ENCODE data around the gene AMBRA1. TPM values are rescaled to one million over a fixed set of nuclear protein-coding genes. Genes with fewer than 3 reads are reported as not detected.

AMBRA1 gene
- total and polyA plus RNA-seq, 2 of the 8 experiments (the other 6 are each of a cell fraction or from before 2014, with no cell fraction given) = 14.2 to 37.4 TPM

DNA sequence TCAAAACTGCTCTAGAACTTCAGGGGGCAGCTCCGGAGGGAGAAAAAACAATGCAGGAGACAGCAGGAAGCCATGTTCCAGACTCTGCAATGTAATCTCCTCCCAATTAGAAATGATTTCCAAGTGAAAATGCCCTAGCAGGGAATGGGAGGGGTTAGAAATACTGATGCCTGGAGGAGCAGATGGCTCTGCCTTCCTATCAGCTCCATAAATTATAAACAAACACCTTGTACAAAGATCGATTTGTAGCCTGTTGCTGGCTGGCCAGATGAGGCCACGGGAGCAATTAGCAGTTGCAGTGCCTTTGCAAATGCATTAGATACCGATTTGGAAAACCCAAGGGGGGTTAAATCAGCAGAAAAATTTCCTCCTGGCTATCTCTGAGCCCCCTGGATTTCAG lies 155.6 kb downstream of the AMBRA1 start:
- H3K4me2 ChIP-seq (ENCODE audit: insufficient read depth in 1 of 2, low read depth in 2 of 2, low read length in 2 of 2) = no peak overlapping the region
- FAIRE-seq = no peak
- TF ChIP-seq GABPA (IDR thresholded peaks at IDR 0.05; ENCODE audit: borderline replicate concordance, insufficient read depth, low read length) = no peak
- TF ChIP-seq CTBP2 (IDR thresholded peaks at IDR 0.05; ENCODE audit: borderline replicate concordance, insufficient read depth, insufficient read length, low read length) = no peak
- TF ChIP-seq JUN (IDR thresholded peaks at IDR 0.05; ENCODE audit: low read depth, low read length) = no peak
- no peak for TF ChIP-seq SIRT6 (IDR thresholded peaks at IDR 0.05; ENCODE audit: low read length)
- no peak for TF ChIP-seq PHF8 (conservative IDR thresholded peaks at IDR 0.05; ENCODE audit: low read depth, low read length)
- no peak for TF ChIP-seq EZH2 (IDR thresholded peaks at IDR 0.05; ENCODE audit: low read depth, low read length, severe bottlenecking)
- TF ChIP-seq KDM1A (IDR thresholded peaks at IDR 0.05; ENCODE audit: borderline replicate concordance, low read length) = no peak

More for the DNA sequence above, 155.6 kb downstream of the AMBRA1 start:
- Histone ChIP-seq H4K91ac (replicated peaks; ENCODE audit: insufficient read length, low read length) (no peak overlapping the region), H2BK120ac (replicated peaks; ENCODE audit: low read depth, low read length) (no peak overlapping the region), H4K20me1 (replicated peaks in 1 of 2; ENCODE audit: control insufficient read depth in 1 of 2, insufficient read depth in 2 of 2, low read length in 2 of 2) (peaks cover 3 to 5% of the 10 kb centered on the region in 2 experiments), H2AK5ac (ENCODE audit: low read depth, low read length) (no peak overlapping the region), H3K79me2 (ENCODE audit: control insufficient read depth in 1 of 2, insufficient read depth in 2 of 2, low read length in 2 of 2) (no peaks in the 10 kb centered on the region), H2BK12ac (ENCODE audit: low read depth, low read length) (no peak overlapping the region), H2BK20ac (ENCODE audit: low read length) (no peak overlapping the region), H3K56ac (replicated peaks; ENCODE audit: insufficient read length, low read depth, low read length) (no peak overlapping the region), H4K8ac (ENCODE audit: extremely low read depth, insufficient read depth, low read length) (no peak overlapping the region), H2BK15ac (ENCODE audit: low read length) (no peak overlapping the region), H3K9me3 (ENCODE audit: insufficient read depth in 2 of 2, low read depth in 1 of 2, low read length in 1 of 2) (no peaks in the 10 kb centered on the region), H3K23ac (ENCODE audit: insufficient read length) (no peak overlapping the region), H2BK5ac (ENCODE audit: low read depth, low read length) (no peak overlapping the region), H3K36me3 (ENCODE audit: control insufficient read depth in 2 of 4, insufficient read depth in 4 of 4, low read length in 3 of 4) (peaks cover 0 to 23% (median 1%) of the 10 kb centered on the region in 4 experiments; a peak in 3 of 8 replicates), H3K4ac (replicated peaks; ENCODE audit: insufficient read length, low read depth, low read length) (no peak overlapping the region), H3K9ac (replicated peaks in 1 of 4; ENCODE audit: extremely low read depth in 1 of 4, low read depth in 3 of 4, low read length in 3 of 4) (no peak overlapping the region; a peak in 1 of 7 replicates), H3K18ac (ENCODE audit: extremely low read depth, low read length) (no peak overlapping the region), H2AFZ (ENCODE audit: low read length) (no peak overlapping the region), H3K79me1 (ENCODE audit: low read depth, low read length) (no peaks in the 10 kb centered on the region), H3K14ac (ENCODE audit: insufficient read length) (no peak overlapping the region), H3K4me3 (ENCODE audit: extremely low read depth in 1 of 4, insufficient read depth in 2 of 4, low read depth in 3 of 4, low read length in 4 of 4) (no peak overlapping the region), H3K23me2 (ENCODE audit: low read depth, low read length) (no peaks in the 10 kb centered on the region), H3K4me1 (replicated peaks in 1 of 4; ENCODE audit: control insufficient read depth in 3 of 4, insufficient read depth in 4 of 4, low read length in 3 of 4) (peaks cover 7 to 15% (median 11%) of the 10 kb centered on the region in 4 experiments), H3K27me3 (replicated peaks in 1 of 4; ENCODE audit: control insufficient read depth in 3 of 4, extremely low read depth in 1 of 4, insufficient read depth in 3 of 4, low read length in 3 of 4) (no peaks in the 10 kb centered on the region), H3K27ac (ENCODE audit: low read depth, low read length) (no peak overlapping the region), H4K5ac (ENCODE audit: insufficient read length, low read depth, low read length) (no peak overlapping the region)
- no peak for DNase-seq (ENCODE audit: low read depth in 1 of 2, low spot score in 2 of 2)
- CTCF ChIA-PET (ENCODE audit: partially characterized antibody) = interaction anchor here (0.7 to 2.1 kb wide), 5 partner anchors 8 to 91 kb away, joined by 3 to 12 read pairs (median 3); no protein-coding TSS in a partner anchor
- POLR2A ChIA-PET (ENCODE audit: partially characterized antibody) = no interaction called here
- WGBS, 2 experiments (ENCODE audit: extremely low coverage in 1 of 2, insufficient coverage in 1 of 2, insufficient read length in 1 of 2, insufficient replicate concordance in 2 of 2, low coverage in 1 of 2, low lambda C conversion rate in 2 of 2, missing lambda C conversion rate in 1 of 2) = 86% methylated on average over 4 of the region's 4 CpGs; no CpG with 5 or more reads in 1 of the 2 experiments

Measured in H1 (cell line).